Measurements from ENCODE around the gene TFDP1.
"Not testable (repeated sequence)": the region's sequence is repeated elsewhere in the genome, so short reads cannot be mapped to it uniquely, and the experiment has no call there.

Gene TFDP1

DNA sequence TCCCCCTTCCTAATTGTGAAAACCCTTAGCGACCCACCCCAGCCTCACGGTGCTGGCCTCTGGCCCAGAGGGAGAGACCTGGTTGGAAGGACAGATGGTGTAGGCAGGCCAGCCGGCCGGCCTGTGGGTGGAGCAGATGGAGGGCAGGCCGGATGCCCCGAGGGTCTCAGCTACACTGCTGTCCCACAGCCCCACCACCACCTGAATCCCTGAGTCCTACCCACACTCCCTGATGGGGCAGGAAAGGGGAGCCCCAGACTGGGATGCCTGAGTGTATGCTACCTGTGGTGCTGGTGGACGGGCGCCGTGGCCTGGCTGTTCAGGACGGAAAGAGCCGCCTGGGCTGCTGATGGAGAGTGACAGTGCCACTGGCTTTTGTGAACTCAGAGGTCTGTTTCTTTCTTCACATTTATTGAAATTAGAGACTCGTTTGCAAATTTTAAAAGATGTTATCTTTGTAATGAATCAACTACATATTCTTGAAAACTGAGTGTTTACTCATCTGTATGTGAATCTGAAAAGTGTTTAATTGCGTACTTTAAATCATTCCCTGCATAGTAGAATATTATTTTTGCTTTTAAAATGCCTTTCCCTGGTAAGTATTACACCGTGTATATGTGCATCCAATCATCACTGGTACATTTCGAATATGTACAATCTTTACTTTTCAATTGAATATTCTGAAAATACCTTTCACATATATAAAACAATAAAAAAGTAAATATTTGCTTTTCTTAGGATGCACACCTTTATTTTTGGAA lies 35.7 kb downstream of the TFDP1 start:
- FAIRE-seq = no peak

DNA sequence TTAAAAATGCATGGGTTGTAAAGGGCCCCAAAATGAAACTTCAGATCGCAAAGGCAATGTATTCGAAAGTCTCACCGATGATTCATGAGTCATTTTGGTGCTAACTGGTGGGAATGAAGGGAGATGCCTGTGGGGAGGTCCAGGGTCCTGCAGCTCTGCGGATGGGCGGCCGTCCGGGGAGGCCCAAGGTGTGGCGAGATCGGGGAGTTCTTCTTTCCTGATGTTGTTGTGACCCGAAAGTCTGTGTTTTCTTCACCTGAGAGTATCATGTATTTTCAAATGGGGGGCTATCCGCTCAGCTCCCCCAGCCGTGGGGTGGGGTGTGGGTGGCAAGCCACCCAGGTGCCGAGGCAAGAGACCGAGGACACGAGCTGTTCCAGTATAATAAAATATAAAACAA lies 36.5 kb downstream of the TFDP1 start:
- FAIRE-seq = no peak

DNA sequence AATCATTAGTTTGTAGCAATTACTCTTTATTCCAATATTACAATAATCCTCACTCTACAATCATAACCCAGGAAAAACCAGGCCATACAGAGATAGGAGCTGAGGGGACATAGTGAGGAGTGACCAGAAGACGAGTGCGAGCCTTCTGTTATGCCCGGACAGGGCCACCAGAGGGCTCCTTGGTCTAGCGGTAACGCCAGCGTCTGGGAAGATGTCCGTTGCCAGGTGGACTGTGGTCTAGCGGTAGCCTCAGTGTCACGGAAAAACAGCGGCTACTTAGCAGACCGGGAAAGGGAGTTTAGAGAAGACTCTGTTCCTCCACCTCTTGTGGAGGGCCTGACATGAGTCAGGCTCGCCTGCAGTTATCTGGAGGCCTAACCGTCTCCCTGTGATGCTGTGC lies 36.9 kb downstream of the TFDP1 start:
- not testable (repeated sequence) for FAIRE-seq

DNA sequence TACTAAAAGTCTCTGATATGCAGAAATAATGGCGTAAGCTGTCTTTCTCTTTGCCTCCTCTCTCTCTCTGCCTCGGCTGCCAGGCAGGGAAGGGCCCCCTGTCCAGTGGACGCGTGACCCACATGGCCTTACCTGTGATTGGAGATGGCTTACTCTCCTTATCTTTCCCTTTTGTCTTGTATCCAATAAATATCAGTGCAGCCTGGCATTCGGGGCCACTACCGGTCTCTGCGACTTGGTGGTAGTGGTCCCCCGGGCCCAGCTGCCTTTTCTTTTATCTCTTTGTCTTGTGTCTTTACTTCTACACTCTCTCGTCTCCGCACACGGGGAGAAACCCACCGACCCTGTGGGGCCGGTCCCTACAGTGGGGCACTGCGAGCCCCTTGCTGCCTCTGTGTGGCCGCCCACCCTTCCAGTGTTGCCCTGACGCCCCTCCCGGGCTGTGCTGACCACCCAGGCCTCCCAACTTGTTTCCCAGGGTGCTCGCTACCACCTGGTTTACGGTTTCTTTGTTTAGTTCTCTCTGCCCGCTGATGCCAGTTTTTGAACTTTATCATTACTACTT lies 37.5 kb downstream of the TFDP1 start:
- FAIRE-seq = not testable (repeated sequence)

DNA sequence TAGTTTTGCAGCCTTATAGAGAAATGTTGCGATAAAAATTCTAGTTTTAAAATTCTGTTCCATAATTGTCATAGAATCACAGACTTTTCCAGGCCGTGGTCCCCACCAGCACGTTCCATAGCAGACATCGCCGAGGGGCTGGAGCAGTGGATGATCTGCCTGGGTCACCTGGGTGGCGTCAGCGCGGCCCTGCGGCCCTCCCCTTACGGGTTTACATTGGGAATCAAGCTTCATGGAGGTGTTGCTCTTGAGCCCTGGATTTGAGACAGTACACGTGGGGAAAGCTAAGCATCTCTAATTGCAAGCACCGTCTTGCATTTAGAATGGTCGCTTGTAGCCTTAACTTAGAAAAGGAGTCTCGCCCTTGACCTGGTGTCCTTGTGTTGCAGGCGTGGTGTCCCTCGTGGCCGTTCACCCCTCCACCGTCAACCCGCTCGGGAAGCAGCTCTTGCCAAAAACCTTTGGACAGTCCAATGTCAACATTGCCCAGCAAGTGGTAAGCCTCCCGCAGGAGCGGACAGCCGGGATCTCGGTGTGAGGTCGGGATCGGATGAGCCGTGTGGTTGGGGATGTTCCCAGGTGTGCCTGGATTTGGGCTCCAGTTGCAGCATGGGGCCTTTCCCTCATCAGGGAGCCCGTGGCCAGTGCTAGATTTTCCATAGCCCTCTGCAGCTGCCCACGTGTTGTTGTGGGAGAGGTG lies 38.4 kb downstream of the TFDP1 start:
- FAIRE-seq = no peak

DNA sequence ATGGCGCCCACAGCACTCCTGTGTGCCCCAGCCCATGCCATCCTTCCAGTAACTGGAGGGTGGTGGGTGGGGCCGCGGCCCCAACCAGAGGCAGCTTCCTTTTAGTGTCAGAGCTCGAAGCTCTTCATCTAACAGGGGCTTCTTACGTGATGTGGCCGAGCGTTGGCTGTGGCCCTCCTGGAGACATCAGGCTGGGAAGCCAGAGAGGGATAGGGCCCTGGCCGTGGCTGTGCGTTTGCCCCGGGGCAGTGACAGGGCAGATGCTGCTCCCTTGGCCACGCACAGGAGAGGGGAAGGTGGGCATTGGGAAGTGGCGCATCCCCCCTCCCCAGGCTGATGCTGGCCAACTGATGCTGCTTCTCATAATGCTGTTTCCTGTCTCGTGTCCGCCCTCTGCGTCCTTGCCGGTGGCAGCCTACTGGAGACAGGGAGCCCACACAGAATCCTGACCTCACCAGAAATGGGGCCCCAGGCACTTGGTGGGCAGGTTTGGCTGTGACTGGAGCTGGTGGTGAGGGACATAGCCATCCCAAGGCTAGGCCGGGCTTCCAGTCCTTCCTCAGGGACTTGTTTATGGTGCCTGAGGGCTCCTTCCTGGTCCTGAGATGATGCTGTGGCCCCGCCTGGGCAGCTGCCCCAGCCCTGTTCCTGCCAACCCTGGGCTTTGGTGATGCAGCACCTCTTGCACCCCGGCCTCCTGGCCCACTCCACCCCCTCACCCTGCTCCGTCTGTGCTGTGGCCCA lies 39.1 kb downstream of the TFDP1 start:
- FAIRE-seq = no peak

DNA sequence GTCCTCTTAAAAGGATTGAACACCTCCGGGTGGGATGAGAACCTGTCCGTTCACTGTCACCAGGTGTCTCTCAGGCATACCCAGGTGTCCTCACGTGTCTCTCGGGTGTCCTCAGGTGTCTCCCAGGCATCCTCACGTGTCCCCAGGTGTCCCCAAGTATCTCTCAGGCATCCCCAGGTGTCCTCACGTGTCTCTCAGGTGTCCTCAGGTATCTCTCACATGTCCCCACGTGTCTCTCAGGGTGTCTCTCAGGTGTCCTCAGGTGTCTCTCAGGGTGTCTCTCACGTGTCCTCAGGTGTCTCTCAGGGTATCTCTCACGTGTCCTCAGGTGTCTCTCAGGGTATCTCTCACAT lies 39.7 kb downstream of the TFDP1 start:
- no peak for FAIRE-seq

DNA sequence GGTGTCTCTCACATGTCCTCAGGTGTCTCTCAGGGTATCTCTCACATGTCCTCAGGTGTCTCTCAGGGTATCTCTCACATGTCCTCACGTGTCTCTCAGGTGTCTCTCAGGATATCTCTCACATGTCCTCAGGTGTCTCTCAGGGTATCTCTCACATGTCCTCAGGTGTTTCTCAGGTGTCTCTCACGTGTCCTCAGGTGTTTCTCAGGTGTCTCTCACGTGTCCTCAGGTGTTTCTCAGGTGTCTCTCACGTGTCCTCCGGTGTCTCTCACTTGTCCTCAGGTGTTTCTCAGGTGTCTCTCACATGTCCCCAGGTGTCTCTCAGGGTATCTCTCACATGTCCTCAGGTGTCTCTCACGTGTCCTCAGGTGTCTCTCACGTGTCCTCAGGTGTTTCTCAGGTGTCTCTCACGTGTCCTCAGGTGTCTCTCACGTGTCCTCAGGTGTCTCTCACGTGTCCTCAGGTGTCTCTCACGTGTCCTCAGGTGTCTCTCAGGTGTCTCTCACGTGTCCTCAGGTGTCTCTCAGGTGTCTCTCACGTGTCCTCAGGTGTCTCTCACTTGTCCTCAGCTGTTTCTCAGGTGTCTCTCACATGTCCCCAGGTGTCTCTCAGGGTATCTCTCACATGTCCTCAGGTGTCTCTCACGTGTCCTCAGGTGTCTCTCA lies 40.2 kb downstream of the TFDP1 start:
- FAIRE-seq = not testable (repeated sequence)

DNA sequence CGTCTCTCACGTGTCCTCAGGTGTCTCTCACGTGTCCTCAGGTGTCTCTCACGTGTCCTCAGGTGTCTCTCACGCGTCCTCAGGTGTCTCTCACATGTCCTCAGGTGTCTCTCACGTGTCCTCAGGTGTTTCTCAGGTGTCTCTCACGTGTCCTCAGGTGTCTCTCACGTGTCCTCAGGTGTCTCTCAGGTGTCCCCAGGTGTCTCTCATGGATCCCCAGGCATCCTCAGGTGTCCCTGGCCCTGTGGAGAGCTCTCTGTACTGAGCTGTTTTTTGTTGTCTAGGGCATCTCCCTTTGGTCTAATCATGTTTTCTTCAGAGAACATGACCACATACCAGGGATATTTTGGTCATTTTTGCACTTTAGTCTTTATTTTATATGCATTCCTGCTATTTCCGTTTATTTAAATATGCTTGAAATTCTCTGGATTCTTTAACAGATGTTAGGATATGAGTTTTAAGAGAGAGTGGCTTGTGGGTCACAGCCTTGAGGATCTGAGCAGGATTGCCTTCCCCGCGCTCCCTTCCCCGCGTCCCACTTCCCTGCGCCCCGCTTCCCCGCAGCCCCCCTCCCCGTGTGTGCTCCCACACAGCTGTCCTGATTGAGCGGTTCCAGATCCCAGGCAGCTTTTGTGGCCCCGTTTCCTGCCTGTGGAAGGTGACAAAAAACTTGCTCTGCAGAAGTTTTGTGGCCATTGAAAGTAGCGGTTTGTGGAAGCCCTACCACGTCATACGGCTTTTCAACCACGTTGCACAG lies 41.6 kb downstream of the TFDP1 start:
- FAIRE-seq = no peak

DNA sequence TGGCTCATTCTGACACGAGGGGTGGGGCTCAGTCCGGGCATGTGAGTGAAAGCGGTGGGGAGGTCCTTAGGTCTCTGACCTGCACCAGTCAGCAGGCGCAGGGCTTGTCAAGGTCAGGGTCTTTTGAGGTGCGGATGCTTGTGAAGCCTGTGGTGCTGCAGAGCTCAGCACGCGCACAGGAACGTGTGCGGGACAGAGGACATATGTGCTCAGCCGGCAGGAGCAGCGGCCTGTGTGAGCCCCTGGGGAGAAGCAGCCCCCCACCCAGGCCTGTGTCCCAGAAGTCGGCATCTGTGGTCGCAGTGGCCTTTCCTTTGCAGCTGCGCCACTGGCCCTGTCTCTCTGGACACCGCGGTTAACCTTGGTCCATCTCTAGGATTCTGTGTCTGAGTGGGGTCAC lies 42.6 kb downstream of the TFDP1 start:
- no peak for FAIRE-seq

DNA sequence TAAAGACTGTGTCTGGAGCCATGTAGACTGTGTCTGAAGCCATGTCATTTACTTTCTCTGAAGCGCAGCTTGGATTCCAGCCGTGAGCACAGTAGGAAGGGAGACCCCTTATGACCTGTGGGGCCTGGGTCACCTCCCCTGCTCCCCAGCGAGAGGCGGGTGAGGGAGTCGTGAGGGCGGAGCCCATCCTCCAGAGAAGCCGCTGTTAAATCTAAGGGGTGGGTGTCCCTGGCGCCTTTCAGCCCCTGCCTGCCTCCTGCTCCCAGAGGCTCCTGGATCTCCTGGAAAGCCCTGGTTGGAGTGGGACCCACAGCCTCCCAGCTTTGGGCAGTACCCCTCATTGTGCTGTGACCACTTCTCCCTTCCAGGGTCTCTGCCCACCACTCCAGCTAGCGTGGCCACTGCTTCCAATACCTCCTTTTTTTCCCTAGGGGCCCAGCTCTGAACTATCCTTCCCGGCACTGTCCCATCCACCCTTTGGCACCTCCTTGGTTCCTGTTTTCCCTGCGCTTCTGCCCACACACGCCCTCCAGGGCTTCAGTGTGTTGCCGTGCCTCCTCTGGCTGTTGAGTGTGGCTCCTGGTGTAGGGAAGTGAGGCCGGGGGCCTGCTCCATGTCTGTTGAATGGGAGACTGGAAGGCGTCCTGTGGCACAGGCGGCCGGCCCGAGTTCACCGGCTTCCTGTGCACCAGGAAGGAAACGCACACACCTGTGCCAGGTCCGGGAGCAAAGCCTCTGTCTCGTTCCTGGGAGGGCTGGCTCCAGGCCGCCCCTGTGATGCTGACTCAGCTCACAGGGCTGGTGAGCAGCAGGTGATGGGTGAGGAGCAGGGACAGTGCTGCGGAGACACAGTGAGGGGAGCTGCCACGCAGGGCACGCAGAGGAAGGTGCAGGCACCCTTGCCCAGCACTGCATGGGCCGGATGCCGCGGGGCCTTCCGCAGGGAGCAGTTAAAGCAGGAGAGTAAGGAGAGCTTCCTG lies 44.0 kb downstream of the TFDP1 start:
- FAIRE-seq = no peak

DNA sequence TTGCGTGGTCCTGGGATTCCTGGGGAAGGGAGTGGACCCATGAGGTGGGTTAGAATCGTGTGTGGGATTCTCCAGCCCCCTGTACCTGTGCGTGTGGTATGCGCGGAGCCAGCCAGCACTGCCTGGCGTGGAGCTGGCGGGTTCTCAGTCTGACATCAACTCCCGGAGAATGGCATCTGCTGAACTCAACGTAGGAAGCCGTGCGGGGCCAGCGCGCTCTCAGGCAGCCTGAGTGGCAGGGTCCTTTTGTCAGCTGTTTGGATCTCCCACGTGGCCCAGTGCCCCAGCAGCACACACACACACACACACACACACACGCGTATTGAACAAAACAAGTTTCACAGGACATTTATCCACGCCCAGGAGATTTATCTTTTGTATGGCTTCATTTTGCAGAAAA lies 45.3 kb downstream of the TFDP1 start:
- FAIRE-seq = no peak

DNA sequence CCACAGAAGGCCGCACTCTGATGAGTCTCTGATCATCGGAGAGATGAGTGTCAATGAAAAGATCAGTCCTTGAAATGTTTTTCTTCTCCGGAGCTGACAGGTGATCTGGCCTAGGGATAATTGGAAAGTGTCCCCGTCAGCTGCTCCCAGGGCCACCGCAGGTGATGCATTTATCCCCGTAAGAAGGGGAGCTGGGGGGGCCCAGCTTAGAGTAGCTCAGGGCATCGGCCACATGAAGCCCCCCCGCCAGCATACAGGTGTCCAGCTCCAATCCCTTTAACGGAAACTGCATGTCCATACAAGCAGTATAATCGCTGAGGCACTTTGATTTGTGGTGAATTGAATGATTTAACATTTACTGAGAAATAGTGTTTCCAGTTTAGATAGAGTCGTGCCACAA lies 45.7 kb downstream of the TFDP1 start:
- no peak for FAIRE-seq

DNA sequence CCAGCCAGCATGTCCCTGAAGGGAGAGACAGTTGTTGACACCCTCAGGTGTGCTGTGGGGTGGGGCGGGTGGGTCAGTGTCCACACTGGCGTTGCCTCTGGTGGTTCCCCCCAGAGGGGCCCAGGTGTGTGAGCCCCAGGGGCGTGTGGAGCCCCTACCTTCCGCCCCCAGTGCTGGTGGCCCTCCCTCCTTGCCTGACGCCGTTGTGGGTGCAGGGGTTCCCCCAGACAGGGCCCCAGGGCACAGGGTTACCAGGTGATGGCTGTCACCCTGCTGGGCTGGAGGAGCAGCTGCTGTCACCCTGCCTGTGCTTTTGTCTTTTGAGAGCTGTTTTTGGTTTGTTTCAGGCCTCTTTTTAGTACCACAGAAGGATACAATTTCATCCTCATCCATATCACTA lies 46.3 kb downstream of the TFDP1 start:
- FAIRE-seq = no peak

DNA sequence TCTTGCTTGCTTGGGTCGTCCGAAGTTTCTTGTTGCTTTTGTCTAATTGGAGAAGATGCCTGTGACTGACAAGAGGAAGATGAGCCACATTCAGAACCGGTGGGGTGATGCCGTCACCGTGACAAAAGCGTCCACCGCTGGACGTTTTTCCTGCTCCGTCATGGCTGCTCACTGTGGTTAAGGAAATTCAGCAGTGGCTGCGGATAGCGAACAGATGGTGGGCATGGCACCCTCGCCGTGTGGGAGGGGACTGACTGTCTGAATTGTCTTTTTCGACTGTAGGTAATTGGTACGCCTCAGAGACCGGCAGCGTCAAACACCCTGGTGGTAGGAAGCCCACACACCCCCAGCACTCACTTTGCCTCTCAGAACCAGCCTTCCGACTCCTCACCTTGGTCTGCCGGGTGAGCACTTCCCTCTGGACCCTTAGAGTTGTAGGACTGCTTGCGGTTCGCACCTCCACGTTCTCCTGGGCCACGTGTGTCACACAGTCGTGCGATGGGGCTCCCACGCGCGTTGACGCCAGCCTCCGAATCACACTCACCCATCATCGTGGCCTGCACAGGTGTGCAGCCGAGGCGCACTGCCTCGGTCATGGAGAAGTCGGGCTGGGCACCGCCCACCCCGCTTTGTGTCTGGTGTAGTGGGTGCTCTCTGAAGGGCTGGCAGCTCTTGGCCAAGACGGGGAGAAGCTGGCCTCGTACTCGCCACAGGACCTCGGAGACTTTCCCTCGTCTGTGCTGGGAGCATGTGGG lies 47.0 kb downstream of the TFDP1 start:
- no peak for FAIRE-seq

DNA sequence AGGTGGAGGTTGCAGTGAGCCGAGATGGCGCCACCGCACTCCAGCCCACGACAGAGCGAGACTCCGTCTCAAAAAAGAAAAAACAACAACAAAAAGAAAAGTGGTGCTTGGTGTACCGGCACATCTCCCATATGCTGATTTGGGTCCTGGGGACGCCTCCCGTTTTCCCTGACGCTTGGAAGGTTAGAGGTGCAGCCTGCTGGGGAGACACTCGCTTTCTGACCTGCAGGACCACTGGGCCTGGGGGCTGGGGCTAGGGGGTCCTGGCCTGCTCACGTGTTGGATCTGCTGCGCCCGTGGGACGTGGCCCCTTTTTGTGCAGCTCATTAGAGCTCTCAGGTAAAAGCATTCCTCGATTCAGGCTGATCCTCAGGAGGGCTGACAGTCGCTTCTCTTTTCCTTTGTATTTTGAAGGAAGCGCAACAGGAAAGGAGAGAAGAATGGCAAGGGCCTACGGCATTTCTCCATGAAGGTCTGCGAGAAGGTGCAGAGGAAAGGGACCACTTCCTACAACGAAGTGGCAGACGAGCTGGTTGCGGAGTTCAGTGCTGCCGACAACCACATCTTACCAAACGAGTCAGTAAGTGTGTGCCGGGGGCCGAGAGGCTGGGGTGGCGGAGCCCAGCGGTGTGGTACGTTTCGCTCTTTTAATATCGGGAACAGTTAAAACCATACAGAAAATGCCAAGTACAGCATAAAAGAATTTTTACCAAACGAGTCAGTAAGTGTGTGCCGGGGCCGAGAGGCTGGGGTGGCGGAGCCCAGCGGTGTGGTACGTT lies 48.3 kb downstream of the TFDP1 start:
- FAIRE-seq = no peak

DNA sequence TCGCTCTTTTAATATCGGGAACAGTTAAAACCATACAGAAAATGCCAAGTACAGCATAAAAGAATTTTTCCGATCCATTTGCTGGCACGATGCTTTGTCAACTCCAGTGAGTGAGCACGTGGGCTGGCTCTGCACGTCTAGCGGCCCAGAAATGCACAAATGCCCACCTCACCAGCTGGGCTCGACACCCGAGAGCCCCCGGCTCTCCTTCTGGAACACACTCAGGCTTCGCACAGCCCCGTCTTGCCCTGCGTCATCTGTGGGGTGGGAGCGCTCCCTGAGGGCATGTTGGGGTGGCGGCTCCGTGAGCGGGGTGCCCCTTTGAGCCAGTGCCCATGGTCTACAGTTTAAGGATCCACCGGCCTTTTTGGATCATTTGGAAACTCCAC lies 48.9 kb downstream of the TFDP1 start:
- no peak for FAIRE-seq

DNA sequence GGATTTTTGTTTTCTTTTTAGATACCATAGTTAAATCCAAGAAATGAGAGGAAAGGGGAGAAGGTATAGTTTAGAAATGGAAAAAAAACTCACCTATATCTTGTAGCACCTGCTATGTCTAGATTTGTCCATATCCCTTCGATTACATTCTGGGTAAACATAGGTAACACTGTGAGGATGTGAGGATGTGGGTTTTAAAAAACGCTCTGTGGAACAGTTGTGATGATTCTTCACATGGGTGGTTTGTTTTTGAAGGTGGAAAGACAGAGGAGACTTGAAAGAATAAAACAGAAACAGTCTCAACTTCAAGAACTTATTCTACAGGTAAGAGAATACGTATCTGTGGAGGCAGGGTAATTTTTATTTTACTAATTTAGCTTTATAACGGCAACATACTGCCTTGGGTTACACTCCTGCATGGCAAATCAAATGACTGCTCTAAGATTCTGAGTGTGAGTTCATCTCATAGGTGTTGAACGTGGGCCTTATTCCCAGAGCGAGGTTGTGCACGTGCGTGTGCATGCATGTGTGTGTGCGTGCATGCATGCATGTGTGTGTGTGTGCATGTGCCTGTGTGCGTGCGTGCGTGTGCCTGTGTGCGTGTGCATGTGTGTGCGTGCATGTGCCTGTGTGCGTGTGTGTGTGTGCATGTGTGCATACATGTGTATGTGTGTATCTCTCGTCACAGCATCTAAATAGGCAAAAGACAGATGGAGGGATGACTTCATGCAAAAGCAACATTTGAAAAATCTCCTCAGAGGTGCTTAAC lies 49.9 kb downstream of the TFDP1 start:
- no peak for FAIRE-seq

DNA sequence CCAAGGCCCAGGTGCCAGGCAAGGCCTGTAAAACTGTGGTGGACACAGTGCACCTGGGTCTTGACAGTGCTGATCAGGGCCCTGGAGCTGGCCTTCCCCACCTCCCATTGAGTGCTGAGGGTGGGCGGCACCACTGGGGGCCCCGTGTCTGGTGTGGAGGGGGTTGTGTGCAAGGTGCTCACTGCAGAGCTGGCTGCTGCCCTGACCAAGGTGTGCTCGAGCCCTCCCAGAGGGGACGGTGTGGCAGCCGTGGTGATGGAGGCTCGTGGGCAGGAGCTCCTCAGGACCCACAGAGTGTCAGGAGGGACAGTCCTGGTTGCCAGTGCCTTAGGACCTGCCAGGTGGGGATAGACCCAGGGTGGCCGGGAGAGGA lies 50.5 kb downstream of the TFDP1 start:
- FAIRE-seq = no peak

All from islet of Langerhans (tissue), 1 donor.